H9 (cell line): ENCODE results near the gene TMEM178B. TPM values are rescaled to one million over a fixed set of nuclear protein-coding genes. Genes with fewer than 3 reads are reported as not detected.

Experiments used
- DNase-seq: peaks from one replicate; pipeline ENCODE4 v3.0.0-alpha.2; 2017
- H2AFZ ChIP-seq: one replicate; pipeline ENCODE4 v1.6.1; 2013; ENCODE audit warnings: mild to moderate bottlenecking, low read length, control low read depth, moderate library complexity
- H2AK5ac ChIP-seq: 2 replicates; pipeline ENCODE4 v1.6.1; 2013; ENCODE audit warnings: low read length, control low read depth, mixed read lengths; ENCODE audit not compliant: insufficient read length
- H2BK120ac ChIP-seq: one replicate; pipeline ENCODE4 v1.6.1; 2013; ENCODE audit warnings: low read depth, mild to moderate bottlenecking, low read length, control low read depth, inconsistent platforms; ENCODE audit not compliant: poor library complexity, severe bottlenecking
- H2BK12ac ChIP-seq: 2 replicates; pipeline ENCODE4 v1.6.1; 2013; ENCODE audit warnings: low read length, control low read depth, mixed read lengths, low read depth; ENCODE audit not compliant: insufficient read length
- H2BK15ac ChIP-seq: 2 replicates; pipeline ENCODE4 v1.6.1; 2013; ENCODE audit warnings: low read depth, low read length, control low read depth
- H2BK20ac ChIP-seq: one replicate; pipeline ENCODE4 v1.6.1; 2013; ENCODE audit warnings: low read depth, mild to moderate bottlenecking, low read length, control low read depth, inconsistent platforms; ENCODE audit not compliant: poor library complexity, severe bottlenecking
- H2BK5ac ChIP-seq: 2 replicates; pipeline ENCODE4 v1.6.1; 2013; ENCODE audit warnings: low read length, control low read depth, mixed read lengths; ENCODE audit not compliant: insufficient read length
- H3K14ac ChIP-seq: 2 replicates; pipeline ENCODE4 v1.6.1; 2013; ENCODE audit warnings: low read length, control low read depth; ENCODE audit not compliant: insufficient read depth
- H3K18ac ChIP-seq: 2 replicates; pipeline ENCODE4 v1.6.1; 2013; ENCODE audit warnings: low read depth, mild to moderate bottlenecking, mixed read lengths, low read length, control low read depth; ENCODE audit not compliant: insufficient read length
- H3K23ac ChIP-seq: 2 replicates; pipeline ENCODE4 v1.6.1; 2013; ENCODE audit warnings: low read length, control low read depth, mixed read lengths, low read depth; ENCODE audit not compliant: insufficient read length
- H3K23me2 ChIP-seq: 2 replicates; pipeline ENCODE4 v1.6.1; 2013; ENCODE audit warnings: low read depth, mild to moderate bottlenecking, mixed read lengths, low read length, control low read depth; ENCODE audit not compliant: insufficient read length, poor library complexity, severe bottlenecking
- H3K27ac ChIP-seq: 2 replicates; pipeline ENCODE4 v1.5.1; 2013; ENCODE audit warnings: low read length, control low read depth, mixed read lengths, low read depth; ENCODE audit not compliant: insufficient read length
- H3K27me3 ChIP-seq: 2 replicates; pipeline ENCODE4 v1.6.1; 2013; ENCODE audit warnings: low read length, control low read depth, inconsistent platforms; ENCODE audit not compliant: insufficient read depth
- H3K4ac ChIP-seq: 2 replicates; pipeline ENCODE4 v1.6.1; 2013; ENCODE audit warnings: low read depth, mild to moderate bottlenecking, control low read depth, inconsistent platforms, low read length, moderate library complexity
- H3K4me1 ChIP-seq: 2 replicates; pipeline ENCODE4 v1.6.1; 2013; ENCODE audit warnings: low read length, control low read depth, inconsistent platforms; ENCODE audit not compliant: insufficient read depth
- H3K4me2 ChIP-seq: 2 replicates; pipeline ENCODE4 v1.6.1; 2013; ENCODE audit warnings: low read length, control low read depth, mixed read lengths; ENCODE audit not compliant: insufficient read length, insufficient read depth
- H3K56ac ChIP-seq: 2 replicates; pipeline ENCODE4 v1.6.1; 2013; ENCODE audit warnings: low read depth, mild to moderate bottlenecking, mixed read lengths, low read length, control low read depth; ENCODE audit not compliant: insufficient read length
- H3K79me1 ChIP-seq: 2 replicates; pipeline ENCODE4 v1.6.1; 2013; ENCODE audit warnings: low read depth, mild to moderate bottlenecking, moderate library complexity, low read length, control low read depth, inconsistent platforms; ENCODE audit not compliant: insufficient read depth, poor library complexity, severe bottlenecking
- H3K79me2 ChIP-seq: 2 replicates; pipeline ENCODE4 v1.6.1; 2013; ENCODE audit warnings: low read length, control low read depth, inconsistent platforms; ENCODE audit not compliant: insufficient read depth
- H3K9ac ChIP-seq: 2 replicates; pipeline ENCODE4 v1.6.1; 2013; ENCODE audit warnings: low read length, control low read depth, mixed read lengths; ENCODE audit not compliant: insufficient read length; ENCODE audit errors: extremely low read depth
- H3K9me3 ChIP-seq: one replicate; pipeline ENCODE4 v1.6.1; 2013; ENCODE audit warnings: low read depth, low read length, inconsistent platforms; ENCODE audit not compliant: control insufficient read depth
- H3T11ph ChIP-seq: one replicate; pipeline ENCODE4 v1.6.1; 2013; ENCODE audit warnings: mild to moderate bottlenecking, low read length, control low read depth, inconsistent platforms
- H4K20me1 ChIP-seq: one replicate; pipeline ENCODE4 v1.6.1; 2013; ENCODE audit not compliant: control insufficient read depth, insufficient read length, insufficient read depth
- H4K5ac ChIP-seq: 2 replicates; pipeline ENCODE4 v1.6.1; 2013; ENCODE audit warnings: low read depth, mild to moderate bottlenecking, mixed read lengths, low read length, control low read depth; ENCODE audit not compliant: insufficient read length
- H4K8ac ChIP-seq: replicated peaks from 2 replicates; pipeline ENCODE4 v1.6.1; 2013; ENCODE audit warnings: low read length, control low read depth, mixed read lengths, low read depth; ENCODE audit not compliant: insufficient read length
- H4K91ac ChIP-seq: 2 replicates; pipeline ENCODE4 v1.6.1; 2013; ENCODE audit warnings: low read depth, mild to moderate bottlenecking, moderate library complexity, mixed read lengths, low read length, control low read depth; ENCODE audit not compliant: insufficient read length
- H3K27ac Mint-ChIP-seq, 3 experiments: 2 replicates in 2 of 3; 3 replicates in 1 of 3; pipeline ENCODE4 v1.8.0; 2020 to 2021; ENCODE audit warnings: mixed read lengths in 3 of 3, mild to moderate bottlenecking in 1 of 3, moderate library complexity in 1 of 3
- H3K27me3 Mint-ChIP-seq: 2 replicates; pipeline ENCODE4 v1.8.0; 2021; ENCODE audit warnings: low read depth, mild to moderate bottlenecking, moderate library complexity, mixed read lengths
- H3K36me3 Mint-ChIP-seq, 3 experiments: 2 replicates in 2 of 3; 3 replicates in 1 of 3; pipeline ENCODE4 v1.8.0; 2020 to 2021; ENCODE audit warnings: low read depth in 3 of 3, mixed read lengths in 3 of 3; ENCODE audit not compliant: insufficient read depth in 1 of 3
- H3K4me1 Mint-ChIP-seq, 2 experiments: 2 replicates each; pipeline ENCODE4 v1.8.0; 2020; ENCODE audit warnings: mixed read lengths in 2 of 2
- H3K4me3 Mint-ChIP-seq, 2 experiments: 2 replicates in 1 of 2; 3 replicates in 1 of 2; pipeline ENCODE4 v1.8.0; 2020 to 2021; ENCODE audit warnings: mild to moderate bottlenecking in 2 of 2, mixed read lengths in 2 of 2, moderate library complexity in 1 of 2
- H3K9me3 Mint-ChIP-seq, 2 experiments: 2 replicates in 1 of 2; 3 replicates in 1 of 2; pipeline ENCODE4 v1.8.0; 2020; ENCODE audit warnings: mild to moderate bottlenecking in 2 of 2, mixed read lengths in 2 of 2, moderate library complexity in 1 of 2
- CTCF ChIP-seq: fragments of 200-600 bp; sonication (generic); conservative IDR thresholded peaks from 3 replicates; pipeline ENCODE4 v1.8.0; 2021; ENCODE audit warnings: antibody characterized with exemption, mild to moderate bottlenecking
- WGBS: extraction: QIAGEN DNeasy Blood & Tissue Kit; methylation state at CpG from one replicate; pipeline ENCODE4 v1.1.7; 2013; ENCODE audit warnings: missing lambda C conversion rate, low lambda C conversion rate, mixed read lengths; ENCODE audit not compliant: insufficient read length; ENCODE audit errors: extremely low coverage; 5-methylcytosine and 5-hydroxymethylcytosine counted together
- total RNA-seq: library from RNA; stranded (reverse); gene quantifications from 2 replicates; pipeline ENCODE4 v1.2.1, GENCODE V29; 2021

The TMEM178B gene
- total RNA-seq, 1 experiment from 2014 or later: 11.3 TPM

DNA sequence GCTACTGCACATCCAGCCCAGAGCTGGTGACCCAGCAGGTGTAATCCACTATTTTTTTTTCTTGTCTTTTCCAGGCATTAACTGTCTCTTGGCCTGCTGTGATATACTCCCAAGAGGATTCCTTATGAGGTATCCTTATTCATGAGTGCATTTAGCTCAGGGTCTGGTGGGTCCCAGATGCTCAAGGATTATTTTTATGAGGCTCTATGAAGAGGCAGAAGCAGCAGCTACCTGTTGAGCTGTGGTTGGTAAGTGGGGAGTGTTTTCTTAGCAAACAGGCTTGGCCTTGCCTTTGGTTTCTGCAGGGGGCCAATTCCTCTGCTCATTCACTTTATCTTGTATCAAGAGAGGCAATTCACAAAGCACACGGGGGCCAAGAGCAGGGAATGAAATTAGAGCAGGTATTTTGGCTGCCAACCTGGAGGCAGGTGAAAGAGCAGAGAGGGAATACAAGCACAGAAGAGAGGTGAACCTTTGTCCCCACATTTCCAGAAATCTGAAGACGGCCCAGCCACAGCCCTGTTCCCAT, 221.6 kb downstream of the TMEM178B start:
- Histone ChIP-seq H3K14ac (no peak overlapping the region), H2BK12ac (no peak overlapping the region)

More for the DNA sequence above, 221.6 kb downstream of the TMEM178B start:
- Histone ChIP-seq H3K27me3 (no peaks in the 10 kb centered on the region), H3K27ac (no peak overlapping the region), H3K56ac (no peak overlapping the region), H4K5ac (no peak overlapping the region), H4K91ac (no peak overlapping the region), H4K8ac (no peak overlapping the region), H2AFZ (no peak overlapping the region), H2BK5ac (no peak overlapping the region), H2BK15ac (no peak overlapping the region), H2BK120ac (no peak overlapping the region), H3K79me2 (no peaks in the 10 kb centered on the region), H3K9ac (no peak overlapping the region), H3T11ph (no peak overlapping the region), H3K79me1 (no peaks in the 10 kb centered on the region), H4K20me1 (no peaks in the 10 kb centered on the region), H2AK5ac (no peak overlapping the region), H3K23me2 (no peaks in the 10 kb centered on the region), H3K18ac (no peak overlapping the region), H2BK20ac (no peak overlapping the region), H3K4ac (no peak overlapping the region), H3K4me1 (peaks cover 3% of the 10 kb centered on the region; the same call in 1 of the 2 replicates), H3K23ac (no peak overlapping the region), H3K4me2 (no peak overlapping the region), H3K9me3 (no peaks in the 10 kb centered on the region)
- no peaks in the 10 kb centered on the region for H3K9me3 Mint-ChIP-seq
- no peak overlapping the region for H3K4me3 Mint-ChIP-seq
- TF ChIP-seq CTCF: no peak
- peaks cover 23 to 26% of the 10 kb centered on the region in 2 experiments for H3K4me1 Mint-ChIP-seq
- peak overlapping the region in 1 of 3 experiments; percentile 48; a peak in 2 of 7 replicates for H3K27ac Mint-ChIP-seq
- no peak for DNase-seq
- no peaks in the 10 kb centered on the region; the same call in 1 of the 2 replicates for H3K27me3 Mint-ChIP-seq
- H3K36me3 Mint-ChIP-seq: no peaks in the 10 kb centered on the region
- WGBS: no CpG with 5 or more reads among the region's 2 CpGs
